GM12873 (cell line): ENCODE data around the gene RNU5D-1.

Experiments
- TF ChIP-seq, protein P1 (sequence below): IDR thresholded peaks from 2 replicates; pipeline ENCODE4 v1.5.1; 2012; ENCODE audit warnings: low read depth, mild to moderate bottlenecking, moderate library complexity, low read length, control low read depth; ENCODE audit not compliant: insufficient read depth; ENCODE audit errors: missing control alignments

The RNU5D-1 gene

GRCh38 chr1:44723064-44723463 lies 7.9 kb downstream of the RNU5D-1 start:
- TF ChIP-seq, protein P1, sequence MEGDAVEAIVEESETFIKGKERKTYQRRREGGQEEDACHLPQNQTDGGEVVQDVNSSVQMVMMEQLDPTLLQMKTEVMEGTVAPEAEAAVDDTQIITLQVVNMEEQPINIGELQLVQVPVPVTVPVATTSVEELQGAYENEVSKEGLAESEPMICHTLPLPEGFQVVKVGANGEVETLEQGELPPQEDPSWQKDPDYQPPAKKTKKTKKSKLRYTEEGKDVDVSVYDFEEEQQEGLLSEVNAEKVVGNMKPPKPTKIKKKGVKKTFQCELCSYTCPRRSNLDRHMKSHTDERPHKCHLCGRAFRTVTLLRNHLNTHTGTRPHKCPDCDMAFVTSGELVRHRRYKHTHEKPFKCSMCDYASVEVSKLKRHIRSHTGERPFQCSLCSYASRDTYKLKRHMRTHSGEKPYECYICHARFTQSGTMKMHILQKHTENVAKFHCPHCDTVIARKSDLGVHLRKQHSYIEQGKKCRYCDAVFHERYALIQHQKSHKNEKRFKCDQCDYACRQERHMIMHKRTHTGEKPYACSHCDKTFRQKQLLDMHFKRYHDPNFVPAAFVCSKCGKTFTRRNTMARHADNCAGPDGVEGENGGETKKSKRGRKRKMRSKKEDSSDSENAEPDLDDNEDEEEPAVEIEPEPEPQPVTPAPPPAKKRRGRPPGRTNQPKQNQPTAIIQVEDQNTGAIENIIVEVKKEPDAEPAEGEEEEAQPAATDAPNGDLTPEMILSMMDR, result no peak

DNA sequence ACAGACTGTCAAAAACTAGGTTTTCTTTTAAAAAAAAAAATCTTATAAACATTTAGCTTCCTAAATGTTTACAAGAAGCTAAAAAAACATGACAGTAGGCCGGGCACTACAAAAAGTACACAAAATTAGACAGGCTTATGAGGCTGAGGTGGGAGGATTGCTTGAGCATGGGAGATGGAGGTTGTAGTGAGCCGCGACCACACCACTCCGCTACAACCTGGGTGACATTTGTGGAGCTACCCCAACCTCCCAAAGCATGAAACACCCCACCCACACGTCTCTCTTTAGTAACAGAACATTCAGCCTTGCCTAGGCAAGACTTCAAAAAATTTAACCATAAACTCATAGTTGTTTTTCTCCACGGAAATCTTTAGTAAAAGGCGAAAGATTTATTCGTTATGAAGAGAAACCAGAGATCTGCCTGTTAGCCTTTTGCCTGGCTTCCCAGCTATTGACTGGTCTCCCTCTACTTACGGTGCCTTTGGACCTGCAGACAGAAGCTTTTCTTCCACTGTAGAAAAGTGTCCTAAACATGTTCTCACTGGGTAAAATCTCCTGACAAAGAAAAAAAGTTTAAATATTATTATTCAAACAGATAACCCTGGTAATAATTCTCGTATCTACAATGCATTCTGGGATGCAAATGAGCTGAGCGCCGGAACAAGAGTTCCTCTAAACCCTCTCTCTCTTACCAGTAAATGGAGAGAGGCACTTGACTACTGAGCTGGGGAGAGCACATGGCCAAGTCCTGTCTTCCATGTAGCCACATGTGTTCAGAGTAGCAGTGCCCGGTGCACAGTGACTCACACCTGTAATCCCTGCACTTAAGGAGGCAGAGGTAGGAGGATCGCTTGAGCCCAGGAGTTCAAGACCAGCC lies 9.2 kb downstream of the RNU5D-1 start:
- TF ChIP-seq, protein P1, result no peak

- TF ChIP-seq, protein P1, result no peak
Measured at GRCh38 chr1:44720281-44720680, 10.7 kb downstream of the RNU5D-1 start.

GRCh38 chr1:44719318-44719717 lies 11.7 kb downstream of the RNU5D-1 start:
- TF ChIP-seq, protein P1, result no peak

GRCh38 chr1:44718091-44718490 lies 12.9 kb downstream of the RNU5D-1 start:
- TF ChIP-seq, protein P1, result no peak

GRCh38 chr1:44717653-44718052 lies 13.3 kb downstream of the RNU5D-1 start:
- TF ChIP-seq, protein P1, result no peak

- TF ChIP-seq, protein P1, result no peak
Measured at GRCh38 chr1:44717156-44717555, 13.8 kb downstream of the RNU5D-1 start.
